Activated B cell treated with CpG ODN at 0.5 μM for 24 hours (primary cell): ENCODE results near the gene MARCHF11. TPM values are rescaled to one million over a fixed set of nuclear protein-coding genes. Genes with fewer than 3 reads are reported as not detected.

Source experiments
- ATAC-seq: fragments of 200-7000 bp; cut with Tn5 transposase; one replicate; pipeline ENCODE4 v1.10.0; 2021; ENCODE audit warnings: low read depth, mild to moderate bottlenecking, moderate library complexity
- CTCF ChIA-PET: fragments of 350-600 bp; sonication (Branson Sonifier 250); formaldehyde crosslinking; loops from one replicate; lab custom pipeline; 2021; ENCODE audit warnings: antibody characterized with exemption; lab: Charles Lee
- POLR2A ChIA-PET: fragments of 350-600 bp; sonication (Branson Sonifier 250); formaldehyde crosslinking; loops from one replicate; lab custom pipeline; 2021; ENCODE audit warnings: antibody characterized with exemption; lab: Charles Lee
- DNase-seq: peaks from one replicate; pipeline ENCODE4 v3.0.0; 2022
- H3K27ac Mint-ChIP-seq: one replicate; pipeline ENCODE4 v1.8.0; 2020; ENCODE audit warnings: mixed read lengths
- H3K27me3 Mint-ChIP-seq: one replicate; pipeline ENCODE4 v1.8.0; 2021; ENCODE audit warnings: mixed read lengths
- H3K36me3 Mint-ChIP-seq: one replicate; pipeline ENCODE4 v1.8.0; 2021; ENCODE audit warnings: low read depth, mixed read lengths
- H3K4me1 Mint-ChIP-seq: one replicate; pipeline ENCODE4 v1.8.0; 2021; ENCODE audit warnings: mixed read lengths
- H3K4me3 Mint-ChIP-seq: one replicate; pipeline ENCODE4 v1.8.0; 2020; ENCODE audit warnings: mild to moderate bottlenecking, mixed read lengths
- H3K9me3 Mint-ChIP-seq: one replicate; pipeline ENCODE4 v1.8.0; 2020; ENCODE audit warnings: mixed read lengths
- CTCF ChIP-seq: fragments of 200-600 bp; IDR thresholded peaks from one replicate; pipeline ENCODE4 v1.8.0; 2022; ENCODE audit warnings: antibody characterized with exemption, mild to moderate bottlenecking
- intact Hi-C: fragments of 100-400 bp; cut with micrococcal nuclease; formaldehyde crosslinking; loops from one replicate; pipeline ENCODE4 v1.15.1; 2024
- total RNA-seq: library from RNA; stranded (reverse); gene quantifications from 2 replicates; pipeline ENCODE4 v1.2.3, GENCODE V29; 2022

Gene MARCHF11
- total RNA-seq, 1 donor from 2014 or later = not detected

DNA sequence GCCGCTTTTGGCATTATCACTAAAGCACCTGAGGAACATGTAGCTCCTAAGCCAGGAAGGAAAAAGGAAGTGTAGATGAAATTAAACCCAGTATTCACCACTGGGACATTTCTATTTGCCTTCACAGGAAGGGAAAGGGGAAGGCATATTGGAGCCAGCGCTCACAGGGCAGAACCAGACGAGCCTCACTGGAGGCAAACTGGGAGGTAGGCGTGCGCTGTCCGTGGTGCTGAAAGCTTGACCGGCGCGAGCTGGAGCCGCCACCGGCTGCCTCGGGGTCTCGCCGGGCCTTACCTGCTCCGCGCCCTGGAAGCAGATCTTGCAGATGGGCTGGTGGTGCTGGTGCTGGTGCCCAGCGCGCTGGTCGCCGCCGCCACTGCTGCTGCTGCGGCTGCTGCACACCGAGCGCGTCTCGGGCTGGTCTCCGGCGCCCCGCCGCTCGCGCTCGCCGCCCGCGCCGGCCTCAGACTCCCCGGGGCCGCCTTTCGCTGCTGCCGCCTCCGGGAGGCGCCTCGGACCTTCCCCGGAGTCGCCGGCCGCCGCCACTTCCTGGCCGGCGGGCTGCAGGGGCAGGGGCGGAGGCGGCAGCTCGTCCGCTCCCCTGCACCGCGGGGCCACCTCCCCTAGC, 732 bp downstream of the MARCHF11 start:
- no peaks in the 10 kb centered on the region for H3K4me1 Mint-ChIP-seq
- no peak overlapping the region for H3K4me3 Mint-ChIP-seq
- H3K36me3 Mint-ChIP-seq = no peaks in the 10 kb centered on the region
- TF ChIP-seq CTCF = no peak
- ATAC-seq (no peak), DNase-seq (no peak)
- ChIA-PET CTCF (no interaction called here), POLR2A (no interaction called here)
- peaks cover 30% of the 10 kb centered on the region for H3K27me3 Mint-ChIP-seq
- no peak overlapping the region for H3K27ac Mint-ChIP-seq
- intact Hi-C loops = no loop called here
- no peaks in the 10 kb centered on the region for H3K9me3 Mint-ChIP-seq

GRCh38 chr5:16169550-16169949, 10.0 kb downstream of the MARCHF11 start:
- no peak for ATAC-seq
- ChIA-PET POLR2A (no interaction called here), CTCF (no interaction called here)
- Mint-ChIP-seq H3K27ac (no peak overlapping the region), H3K4me1 (no peaks in the 10 kb centered on the region), H3K4me3 (no peak overlapping the region), H3K9me3 (no peaks in the 10 kb centered on the region), H3K36me3 (no peaks in the 10 kb centered on the region), H3K27me3 (no peaks in the 10 kb centered on the region)
- intact Hi-C loops = no loop called here
- no peak for TF ChIP-seq CTCF
- DNase-seq = no peak

- Mint-ChIP-seq H3K4me3 (no peak overlapping the region), H3K4me1 (no peaks in the 10 kb centered on the region), H3K36me3 (no peaks in the 10 kb centered on the region), H3K27ac (no peak overlapping the region), H3K27me3 (no peaks in the 10 kb centered on the region), H3K9me3 (peaks cover 5% of the 10 kb centered on the region)
- intact Hi-C loops = no loop called here
- DNase-seq (no peak), ATAC-seq (no peak)
- POLR2A ChIA-PET = no interaction called here
- CTCF ChIA-PET = interaction anchor here (0.6 to 1.7 kb wide), 4 partner anchors 13 to 297 kb away, joined by 3 to 4 read pairs (median 4); no protein-coding TSS in a partner anchor
- no peak for TF ChIP-seq CTCF
Measured at GRCh38 chr5:16160706-16161105, 18.9 kb downstream of the MARCHF11 start.

DNA sequence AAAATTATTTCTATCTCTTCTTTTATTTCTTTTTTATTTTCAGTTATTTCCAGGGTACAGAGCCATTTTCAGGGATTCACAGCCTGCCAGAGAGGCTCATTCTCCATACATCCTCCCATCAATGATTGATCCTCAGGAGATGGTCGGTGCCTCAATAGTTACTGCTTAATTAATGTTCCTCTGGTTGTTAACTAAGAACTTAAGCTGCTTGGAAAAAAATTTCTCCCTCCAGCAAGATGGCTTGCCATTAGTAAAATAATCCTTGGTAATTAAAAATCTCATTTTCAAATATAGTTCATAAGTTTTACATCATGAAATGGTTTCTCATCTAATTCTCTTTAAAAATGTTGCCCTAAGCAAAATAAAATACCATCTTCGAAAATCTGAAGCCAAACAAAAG, 20.0 kb downstream of the MARCHF11 start:
- Mint-ChIP-seq H3K4me3 (no peak overlapping the region), H3K27ac (no peak overlapping the region), H3K27me3 (no peaks in the 10 kb centered on the region), H3K36me3 (no peaks in the 10 kb centered on the region), H3K9me3 (peaks cover 5% of the 10 kb centered on the region), H3K4me1 (no peaks in the 10 kb centered on the region)
- CTCF ChIA-PET = interaction anchor here (0.9 kb wide), 1 partner anchor 293 kb away, joined by 3 read pairs; no protein-coding TSS in a partner anchor
- POLR2A ChIA-PET = no interaction called here
- no peak for ATAC-seq
- TF ChIP-seq CTCF = no peak
- intact Hi-C loops = no loop called here
- no peak for DNase-seq

DNA sequence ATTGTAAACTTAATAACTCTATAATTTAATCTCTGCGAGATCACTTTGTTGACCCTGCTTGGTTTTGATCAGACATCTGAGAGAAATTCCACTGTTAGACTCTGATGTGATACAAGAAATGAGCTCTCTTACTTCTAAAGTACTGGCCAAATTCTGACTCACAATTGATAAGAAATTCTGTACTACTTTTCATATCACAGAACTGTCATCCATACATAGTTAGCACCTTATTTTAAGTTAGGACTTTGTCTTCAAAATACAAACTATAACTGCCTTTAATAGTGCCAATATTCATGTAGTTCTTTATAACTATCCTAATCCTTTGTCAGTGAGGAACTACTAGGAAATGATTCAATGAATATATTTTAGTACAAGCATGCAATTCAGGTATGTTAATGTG, 23.4 kb downstream of the MARCHF11 start:
- DNase-seq (no peak), ATAC-seq (no peak)
- Mint-ChIP-seq H3K36me3 (no peaks in the 10 kb centered on the region), H3K9me3 (peaks cover 5% of the 10 kb centered on the region), H3K4me3 (no peak overlapping the region), H3K27me3 (no peaks in the 10 kb centered on the region), H3K4me1 (no peaks in the 10 kb centered on the region), H3K27ac (no peak overlapping the region)
- POLR2A ChIA-PET = no interaction called here
- TF ChIP-seq CTCF = no peak
- intact Hi-C loops = no loop called here
- CTCF ChIA-PET = no interaction called here
